GM23338 (cell line): ENCODE results near the gene HOXA10. TPM values are rescaled to one million over a fixed set of nuclear protein-coding genes. Genes with fewer than 3 reads are reported as not detected.

Experiments used
- ATAC-seq: fragments of 200-7000 bp; cut with Tn5 transposase; 3 replicates; pipeline ENCODE4 v1.9.1; 2020
- DNase-seq: peaks from one replicate; pipeline ENCODE4 v3.0.0-alpha.2; 2015; ENCODE audit warnings: low spot score
- H2AFZ ChIP-seq: fragments of 200-600 bp; sonication (generic); 2 replicates; pipeline ENCODE4 v1.8.0; 2016; ENCODE audit warnings: antibody characterized with exemption, mild to moderate bottlenecking, moderate library complexity
- H3F3A ChIP-seq: fragments of 200-600 bp; sonication (generic); replicated peaks from 2 replicates; pipeline ENCODE4 v1.8.0; 2017; ENCODE audit warnings: antibody characterized with exemption, mixed run types, low read depth
- H3K27ac ChIP-seq: fragments of 200-600 bp; sonication (generic); 2 replicates; pipeline ENCODE4 v1.6.1; 2016; ENCODE audit warnings: low read depth
- H3K27me3 ChIP-seq: fragments of 200-600 bp; sonication (generic); 2 replicates; pipeline ENCODE4 v1.8.0; 2016; ENCODE audit warnings: mild to moderate bottlenecking, mixed run types, moderate library complexity; ENCODE audit not compliant: insufficient read depth
- H3K36me3 ChIP-seq: fragments of 200-600 bp; sonication (generic); 2 replicates; pipeline ENCODE4 v1.8.0; 2016; ENCODE audit warnings: mild to moderate bottlenecking; ENCODE audit not compliant: insufficient read depth
- H3K4me1 ChIP-seq: fragments of 200-600 bp; sonication (generic); 2 replicates; pipeline ENCODE4 v1.8.0; 2016; ENCODE audit warnings: mild to moderate bottlenecking, moderate library complexity; ENCODE audit not compliant: insufficient read depth
- H3K4me2 ChIP-seq: fragments of 200-600 bp; sonication (generic); 2 replicates; pipeline ENCODE4 v1.7.1; 2017; ENCODE audit warnings: mixed run types
- H3K4me3 ChIP-seq: fragments of 200-600 bp; sonication (generic); 2 replicates; pipeline ENCODE4 v1.6.1; 2016; ENCODE audit warnings: mixed run types
- H3K79me2 ChIP-seq: fragments of 200-600 bp; sonication (generic); replicated peaks from 2 replicates; pipeline ENCODE4 v1.8.0; 2017; ENCODE audit warnings: mild to moderate bottlenecking; ENCODE audit not compliant: insufficient read depth
- H3K9me2 ChIP-seq: fragments of 200-600 bp; sonication (generic); 2 replicates; pipeline ENCODE4 v1.8.0; 2017; ENCODE audit not compliant: insufficient read depth
- H4K20me1 ChIP-seq: fragments of 200-600 bp; sonication (generic); replicated peaks from 2 replicates; pipeline ENCODE4 v1.8.0; 2017; ENCODE audit warnings: mild to moderate bottlenecking; ENCODE audit not compliant: insufficient read depth
- H3K27ac Mint-ChIP-seq: 2 replicates; pipeline ENCODE4 v1.8.0; 2020; ENCODE audit warnings: inconsistent platforms, mild to moderate bottlenecking, moderate library complexity, mixed read lengths
- H3K27me3 Mint-ChIP-seq: 3 replicates; pipeline ENCODE4 v1.8.0; 2022; ENCODE audit warnings: low read depth, mild to moderate bottlenecking, moderate library complexity, mixed read lengths, inconsistent platforms; ENCODE audit not compliant: insufficient read depth, poor library complexity
- H3K36me3 Mint-ChIP-seq: 3 replicates; pipeline ENCODE4 v1.8.0; 2021; ENCODE audit warnings: low read depth, mild to moderate bottlenecking, inconsistent platforms, moderate library complexity, mixed read lengths
- H3K4me1 Mint-ChIP-seq: 3 replicates; pipeline ENCODE4 v1.8.0; 2020; ENCODE audit warnings: mild to moderate bottlenecking, inconsistent platforms, mixed read lengths
- H3K4me3 Mint-ChIP-seq: 3 replicates; pipeline ENCODE4 v1.8.0; 2021; ENCODE audit warnings: moderate library complexity, mild to moderate bottlenecking, inconsistent platforms, mixed read lengths
- H3K9me3 Mint-ChIP-seq: 3 replicates; pipeline ENCODE4 v1.8.0; 2020; ENCODE audit warnings: moderate library complexity, mild to moderate bottlenecking, inconsistent platforms, mixed read lengths
- CREB1 ChIP-seq: fragments of 250-450 bp; sonication (Bioruptor Pico); IDR thresholded peaks from 2 replicates; pipeline ENCODE4 v1.5.0; 2020; ENCODE audit warnings: low read depth, mild to moderate bottlenecking, moderate library complexity
- EZH2 ChIP-seq: fragments of 200-600 bp; sonication (generic); IDR thresholded peaks from one replicate; pipeline ENCODE4 v1.8.0; 2017; ENCODE audit warnings: antibody characterized with exemption, mild to moderate bottlenecking, low read depth; ENCODE audit not compliant: unreplicated experiment
- EZH2phosphoT487 ChIP-seq: fragments of 200-600 bp; sonication (generic); IDR thresholded peaks from one replicate; pipeline ENCODE4 v1.8.1; 2018; ENCODE audit warnings: antibody characterized with exemption; ENCODE audit not compliant: unreplicated experiment
- JUNB ChIP-seq: IDR thresholded peaks from one replicate; pipeline ENCODE4 v1.6.1; 2016; ENCODE audit warnings: antibody characterized with exemption; ENCODE audit not compliant: unreplicated experiment
- NANOG ChIP-seq: IDR thresholded peaks from 2 replicates; pipeline ENCODE4 v1.6.1; 2016; ENCODE audit warnings: antibody characterized with exemption, borderline replicate concordance
- STAT1 ChIP-seq: IDR thresholded peaks from one replicate; pipeline ENCODE4 v1.6.1; 2016; ENCODE audit warnings: antibody characterized with exemption; ENCODE audit not compliant: unreplicated experiment
- ZNF114 ChIP-seq: fragments of 250-450 bp; sonication (Bioruptor Pico); IDR thresholded peaks from 2 replicates; pipeline ENCODE4 v1.5.0; 2020; ENCODE audit warnings: mild to moderate bottlenecking, moderate library complexity
- ZNF331 ChIP-seq: fragments of 250-450 bp; sonication (Bioruptor Pico); IDR thresholded peaks from 2 replicates; pipeline ENCODE4 v1.5.0; 2020; ENCODE audit warnings: low read depth, mild to moderate bottlenecking, moderate library complexity
- polyA plus RNA-seq: library from polyadenylated mRNA; unstranded; fragments of >200 nt; fragmentation: Nextera tagmentation; extraction: Ambion mirVana; gene quantifications from 2 replicates; pipeline ENCODE4 v1.2.1, GENCODE V29; 2016
- total RNA-seq: library from RNA; depleted of rRNA; stranded (reverse); fragments of >200 nt; shearing (Covaris generic); gene quantifications from 2 replicates; pipeline ENCODE4 v1.2.3, GENCODE V29; 2014
- TF ChIP-seq, protein P1 (sequence below), 2 experiments: fragments of 200-600 bp in 1 of 2; sonication (generic) in 1 of 2; conservative IDR thresholded peaks; 2 replicates each; pipeline versions ENCODE4 v1.5.1 to v1.6.1; 2016 to 2017; ENCODE audit warnings: antibody characterized with exemption in 2 of 2, low read depth in 2 of 2, mild to moderate bottlenecking in 2 of 2, moderate library complexity in 1 of 2
- TF ChIP-seq, protein P2 (sequence below): IDR thresholded peaks from one replicate; pipeline ENCODE4 v1.6.1; 2018; ENCODE audit warnings: antibody characterized with exemption; ENCODE audit not compliant: unreplicated experiment
- TF ChIP-seq, protein P3 (sequence below): IDR thresholded peaks from 2 replicates; pipeline ENCODE4 v1.6.1; 2016; ENCODE audit warnings: antibody characterized with exemption

The HOXA10 gene
- total and polyA plus RNA-seq, 2 experiments from 2014 or later, result not detected

DNA sequence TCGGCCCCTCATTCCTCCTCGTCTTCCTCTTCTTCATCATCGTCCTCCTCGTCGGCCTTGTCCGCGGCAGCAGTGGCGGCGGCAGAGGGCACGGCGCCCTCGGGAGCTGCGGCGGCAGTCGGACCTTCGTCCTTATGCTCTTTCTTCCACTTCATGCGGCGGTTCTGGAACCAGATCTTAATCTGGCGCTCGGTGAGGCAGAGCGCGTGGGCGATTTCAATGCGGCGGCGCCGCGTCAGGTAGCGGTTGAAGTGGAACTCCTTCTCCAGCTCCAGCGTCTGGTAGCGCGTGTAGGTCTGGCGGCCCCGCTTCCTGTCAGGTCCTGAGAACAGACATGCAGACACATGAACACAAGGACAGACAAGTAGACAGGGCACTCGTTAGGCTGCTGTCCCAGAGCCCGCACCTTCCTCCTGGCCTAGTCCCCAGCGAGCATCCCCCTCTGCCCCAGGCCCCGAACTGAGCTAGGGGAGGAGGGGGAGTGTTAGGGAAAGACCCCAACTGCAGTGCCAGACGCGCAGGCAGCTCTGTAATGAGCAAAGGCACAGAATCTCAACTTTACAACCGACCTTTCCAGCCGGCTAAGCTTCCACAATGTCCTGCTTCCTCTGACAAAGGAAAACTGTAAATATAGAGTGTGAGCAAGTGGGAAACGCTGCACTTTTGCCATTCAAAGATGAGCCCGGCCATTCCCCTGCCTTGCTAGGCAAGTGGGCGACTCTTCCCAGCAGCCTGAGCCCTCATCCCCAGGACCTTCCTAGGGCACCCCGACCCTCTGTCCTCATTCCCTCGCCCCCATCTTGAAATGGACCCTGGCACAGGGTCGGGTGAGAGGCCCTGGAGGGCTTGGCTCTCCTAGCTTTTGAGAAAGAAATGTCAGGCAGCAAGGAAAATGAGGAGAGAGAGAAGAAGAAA is 19.0 kb downstream of the HOXA10 start:
- Histone ChIP-seq H3K4me3 (0 out of 2 replicates have a peak overlapping the region, but pooled peaks have one; percentile 56), H3K4me2 (no peak overlapping the region), H3K27me3 (peaks cover 100% of the 10 kb centered on the region), H3K36me3 (no peaks in the 10 kb centered on the region), H2AFZ (no peak overlapping the region), H3K79me2 (no peaks in the 10 kb centered on the region), H3K9me2 (no peaks in the 10 kb centered on the region), H4K20me1 (peaks cover 50% of the 10 kb centered on the region), H3K4me1 (peaks cover 8% of the 10 kb centered on the region; the same call in 1 of the 2 replicates), H3F3A (peaks cover 30% of the 10 kb centered on the region), H3K27ac (no peak overlapping the region)
- H3K36me3 Mint-ChIP-seq, result no peaks in the 10 kb centered on the region; the same call in 2 of the 3 replicates
- TF ChIP-seq, protein P1, sequence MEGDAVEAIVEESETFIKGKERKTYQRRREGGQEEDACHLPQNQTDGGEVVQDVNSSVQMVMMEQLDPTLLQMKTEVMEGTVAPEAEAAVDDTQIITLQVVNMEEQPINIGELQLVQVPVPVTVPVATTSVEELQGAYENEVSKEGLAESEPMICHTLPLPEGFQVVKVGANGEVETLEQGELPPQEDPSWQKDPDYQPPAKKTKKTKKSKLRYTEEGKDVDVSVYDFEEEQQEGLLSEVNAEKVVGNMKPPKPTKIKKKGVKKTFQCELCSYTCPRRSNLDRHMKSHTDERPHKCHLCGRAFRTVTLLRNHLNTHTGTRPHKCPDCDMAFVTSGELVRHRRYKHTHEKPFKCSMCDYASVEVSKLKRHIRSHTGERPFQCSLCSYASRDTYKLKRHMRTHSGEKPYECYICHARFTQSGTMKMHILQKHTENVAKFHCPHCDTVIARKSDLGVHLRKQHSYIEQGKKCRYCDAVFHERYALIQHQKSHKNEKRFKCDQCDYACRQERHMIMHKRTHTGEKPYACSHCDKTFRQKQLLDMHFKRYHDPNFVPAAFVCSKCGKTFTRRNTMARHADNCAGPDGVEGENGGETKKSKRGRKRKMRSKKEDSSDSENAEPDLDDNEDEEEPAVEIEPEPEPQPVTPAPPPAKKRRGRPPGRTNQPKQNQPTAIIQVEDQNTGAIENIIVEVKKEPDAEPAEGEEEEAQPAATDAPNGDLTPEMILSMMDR (conservative IDR thresholded peaks at IDR 0.05; ENCODE audit: low read depth in 2 of 2), result no peak
- no peak for TF ChIP-seq STAT1
- TF ChIP-seq NANOG, result no peak
- no peak for TF ChIP-seq CREB1 (CRISPR knock-in tag)
- peak; percentile 100 for TF ChIP-seq EZH2phosphoT487
- TF ChIP-seq EZH2, result peak; percentile 100
- no peak for TF ChIP-seq JUNB
- H3K4me1 Mint-ChIP-seq, result peaks cover 21% of the 10 kb centered on the region
- DNase-seq, result no peak
- no peak overlapping the region for H3K27ac Mint-ChIP-seq
- peaks cover 100% of the 10 kb centered on the region for H3K27me3 Mint-ChIP-seq
- no peak for ATAC-seq
- peak overlapping the region; percentile 42; the same call in 2 of the 3 replicates for H3K4me3 Mint-ChIP-seq
- H3K9me3 Mint-ChIP-seq, result peaks cover 12% of the 10 kb centered on the region; the same call in 2 of the 3 replicates

DNA sequence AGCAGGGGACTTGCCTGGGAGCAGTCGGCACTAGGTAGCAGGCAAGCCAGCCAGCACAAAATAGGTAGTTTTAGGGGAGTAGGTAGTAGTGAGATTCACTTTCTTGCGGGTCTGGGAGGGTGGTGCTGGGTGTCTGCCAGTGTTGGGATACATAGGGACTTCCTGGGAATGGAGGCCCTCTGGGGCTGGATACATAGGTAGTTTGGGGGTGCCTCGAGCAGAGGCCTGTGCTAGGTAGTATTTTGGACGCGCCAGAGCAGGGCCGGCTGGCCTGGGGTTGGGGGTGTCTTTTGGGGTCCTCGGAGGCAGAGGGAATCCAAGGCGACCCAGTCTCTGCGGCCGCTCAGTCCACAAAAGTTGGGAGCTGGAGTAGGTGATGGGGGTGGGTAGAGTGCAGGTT is 19.8 kb downstream of the HOXA10 start:
- H3K4me1 ChIP-seq, result peaks cover 8% of the 10 kb centered on the region; the same call in 1 of the 2 replicates
- H3K9me2 ChIP-seq, result no peaks in the 10 kb centered on the region
- peaks cover 21% of the 10 kb centered on the region for H3K4me1 Mint-ChIP-seq
- H3K27me3 Mint-ChIP-seq, result peaks cover 100% of the 10 kb centered on the region
- H3K27ac ChIP-seq, result no peak overlapping the region
- no peaks in the 10 kb centered on the region; the same call in 2 of the 3 replicates for H3K36me3 Mint-ChIP-seq
- H3K36me3 ChIP-seq, result no peaks in the 10 kb centered on the region
- TF ChIP-seq STAT1 (no peak), EZH2phosphoT487 (no peak), ZNF331 (CRISPR knock-in tag) (no peak), EZH2 (no peak), ZNF114 (no peak), JUNB (no peak), CREB1 (CRISPR knock-in tag) (no peak)
- TF ChIP-seq, protein P2, sequence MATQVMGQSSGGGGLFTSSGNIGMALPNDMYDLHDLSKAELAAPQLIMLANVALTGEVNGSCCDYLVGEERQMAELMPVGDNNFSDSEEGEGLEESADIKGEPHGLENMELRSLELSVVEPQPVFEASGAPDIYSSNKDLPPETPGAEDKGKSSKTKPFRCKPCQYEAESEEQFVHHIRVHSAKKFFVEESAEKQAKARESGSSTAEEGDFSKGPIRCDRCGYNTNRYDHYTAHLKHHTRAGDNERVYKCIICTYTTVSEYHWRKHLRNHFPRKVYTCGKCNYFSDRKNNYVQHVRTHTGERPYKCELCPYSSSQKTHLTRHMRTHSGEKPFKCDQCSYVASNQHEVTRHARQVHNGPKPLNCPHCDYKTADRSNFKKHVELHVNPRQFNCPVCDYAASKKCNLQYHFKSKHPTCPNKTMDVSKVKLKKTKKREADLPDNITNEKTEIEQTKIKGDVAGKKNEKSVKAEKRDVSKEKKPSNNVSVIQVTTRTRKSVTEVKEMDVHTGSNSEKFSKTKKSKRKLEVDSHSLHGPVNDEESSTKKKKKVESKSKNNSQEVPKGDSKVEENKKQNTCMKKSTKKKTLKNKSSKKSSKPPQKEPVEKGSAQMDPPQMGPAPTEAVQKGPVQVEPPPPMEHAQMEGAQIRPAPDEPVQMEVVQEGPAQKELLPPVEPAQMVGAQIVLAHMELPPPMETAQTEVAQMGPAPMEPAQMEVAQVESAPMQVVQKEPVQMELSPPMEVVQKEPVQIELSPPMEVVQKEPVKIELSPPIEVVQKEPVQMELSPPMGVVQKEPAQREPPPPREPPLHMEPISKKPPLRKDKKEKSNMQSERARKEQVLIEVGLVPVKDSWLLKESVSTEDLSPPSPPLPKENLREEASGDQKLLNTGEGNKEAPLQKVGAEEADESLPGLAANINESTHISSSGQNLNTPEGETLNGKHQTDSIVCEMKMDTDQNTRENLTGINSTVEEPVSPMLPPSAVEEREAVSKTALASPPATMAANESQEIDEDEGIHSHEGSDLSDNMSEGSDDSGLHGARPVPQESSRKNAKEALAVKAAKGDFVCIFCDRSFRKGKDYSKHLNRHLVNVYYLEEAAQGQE, result no peak
- TF ChIP-seq, protein P3, sequence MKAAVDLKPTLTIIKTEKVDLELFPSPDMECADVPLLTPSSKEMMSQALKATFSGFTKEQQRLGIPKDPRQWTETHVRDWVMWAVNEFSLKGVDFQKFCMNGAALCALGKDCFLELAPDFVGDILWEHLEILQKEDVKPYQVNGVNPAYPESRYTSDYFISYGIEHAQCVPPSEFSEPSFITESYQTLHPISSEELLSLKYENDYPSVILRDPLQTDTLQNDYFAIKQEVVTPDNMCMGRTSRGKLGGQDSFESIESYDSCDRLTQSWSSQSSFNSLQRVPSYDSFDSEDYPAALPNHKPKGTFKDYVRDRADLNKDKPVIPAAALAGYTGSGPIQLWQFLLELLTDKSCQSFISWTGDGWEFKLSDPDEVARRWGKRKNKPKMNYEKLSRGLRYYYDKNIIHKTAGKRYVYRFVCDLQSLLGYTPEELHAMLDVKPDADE, result no peak
- TF ChIP-seq, protein P1 (conservative IDR thresholded peaks at IDR 0.05; ENCODE audit: low read depth in 2 of 2), result no peak
- H3K4me3 Mint-ChIP-seq, result no peak overlapping the region
- no peak overlapping the region for H3K4me3 ChIP-seq
- no peak overlapping the region for H3K27ac Mint-ChIP-seq
- H3K9me3 Mint-ChIP-seq, result peaks cover 12% of the 10 kb centered on the region; the same call in 2 of the 3 replicates
- no peak overlapping the region for H2AFZ ChIP-seq
- H3K4me2 ChIP-seq, result no peak overlapping the region
- H4K20me1 ChIP-seq, result peaks cover 52% of the 10 kb centered on the region
- ATAC-seq (no peak), DNase-seq (no peak)
- peaks cover 29% of the 10 kb centered on the region for H3F3A ChIP-seq
- peaks cover 100% of the 10 kb centered on the region for H3K27me3 ChIP-seq
- no peaks in the 10 kb centered on the region for H3K79me2 ChIP-seq
